ENCODE results near the gene MEIS2.

DNA sequence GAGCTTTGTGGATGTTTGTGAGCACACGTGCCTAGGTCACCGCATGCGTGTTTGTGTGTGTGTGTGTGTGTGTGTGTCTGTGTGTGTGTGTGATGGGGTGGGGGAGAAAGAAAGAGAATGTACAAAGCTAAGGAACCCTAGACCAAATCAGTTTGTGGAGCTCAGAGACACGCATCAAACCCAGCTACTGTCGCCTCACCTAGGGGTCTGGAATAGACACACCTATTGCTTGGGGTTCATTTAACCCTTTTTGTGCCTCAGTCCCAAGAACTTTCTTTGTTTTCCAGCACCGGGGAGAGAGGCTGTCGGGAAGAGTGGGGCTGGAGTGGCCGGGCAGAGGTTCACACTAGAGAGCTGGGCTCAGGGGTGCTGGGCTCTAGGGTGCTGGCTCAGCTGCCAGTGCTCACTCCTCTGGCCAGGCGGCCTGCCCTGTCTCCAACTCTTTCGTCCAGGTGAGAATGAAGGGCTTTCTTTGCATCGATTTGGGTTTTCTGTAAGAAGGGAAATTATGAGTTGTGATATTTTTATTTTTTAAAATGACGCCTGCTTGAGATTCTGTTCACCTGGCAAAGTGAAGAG lies 221.6 kb downstream of the MEIS2 start:
- TF ChIP-seq SP1 (IDR thresholded peaks at IDR 0.05), result no peak
- no peak for TF ChIP-seq TARDBP (IDR thresholded peaks at IDR 0.05)
- TF ChIP-seq ARNT (IDR thresholded peaks at IDR 0.05), result no peak
- TF ChIP-seq FOXK2 (IDR thresholded peaks at IDR 0.05), result no peak
- TF ChIP-seq BHLHE40 (IDR thresholded peaks at IDR 0.05; ENCODE audit: borderline replicate concordance), result no peak
- TF ChIP-seq ELF4 (IDR thresholded peaks at IDR 0.05), result no peak
- TF ChIP-seq ZNF384 (IDR thresholded peaks at IDR 0.05), result no peak
- TF ChIP-seq FOXM1 (IDR thresholded peaks at IDR 0.05; ENCODE audit: borderline replicate concordance), result no peak

All from HEK293T (cell line).